SU-DHL-6 (cell line): ENCODE results near the gene TSPAN18.

Source experiments
- CTCF ChIP-seq: fragments of 200-600 bp; sonication (generic); IDR thresholded peaks from one replicate; pipeline ENCODE4 v1.5.1; 2017; ENCODE audit warnings: antibody characterized with exemption, mild to moderate bottlenecking, low read length, moderate library complexity; ENCODE audit not compliant: insufficient read depth, poor library complexity, severe bottlenecking
- EZH2phosphoT487 ChIP-seq: fragments of 200-600 bp; sonication (generic), shearing (Covaris generic); conservative IDR thresholded peaks from 2 replicates; pipeline ENCODE4 v1.6.1; 2018; ENCODE audit warnings: mild to moderate bottlenecking, antibody characterized with exemption, low read length, moderate library complexity, mixed read lengths

DNA sequence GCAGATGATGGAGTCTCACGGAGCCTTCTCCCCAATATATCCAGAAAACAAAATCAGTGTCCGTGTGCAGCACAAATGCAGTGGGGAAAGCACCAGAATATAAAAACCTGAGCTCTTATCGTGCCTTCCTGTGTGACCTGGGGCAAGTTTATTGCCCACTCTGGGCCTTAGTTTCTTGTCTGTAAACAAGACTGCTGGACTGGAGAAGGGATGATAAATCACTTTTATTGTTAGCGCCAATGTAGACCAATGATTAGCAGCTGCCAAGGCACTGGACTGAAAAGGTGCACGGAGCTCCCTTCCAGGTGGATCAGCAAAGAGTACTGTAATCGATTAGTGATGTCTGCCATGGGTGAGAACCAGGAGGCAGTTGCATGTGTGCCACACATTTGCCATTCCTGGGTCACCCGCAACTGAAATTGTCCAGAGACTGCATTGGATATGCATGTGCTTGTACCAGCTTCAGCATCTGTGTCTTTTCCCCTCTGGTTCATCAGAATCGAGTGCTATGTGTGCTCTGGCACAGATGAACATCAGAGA is 89.2 kb downstream of the TSPAN18 start:
- TF ChIP-seq CTCF, result no peak
- TF ChIP-seq EZH2phosphoT487, result no peak
